Measurements from ENCODE around the gene SLC43A1. TPM values are rescaled to one million over a fixed set of nuclear protein-coding genes. Genes with fewer than 3 reads are reported as not detected.

Gene SLC43A1
- total and polyA plus RNA-seq, 2 of the 4 experiments (the other 2 are of a cell fraction): 10.0 to 17.0 TPM

DNA sequence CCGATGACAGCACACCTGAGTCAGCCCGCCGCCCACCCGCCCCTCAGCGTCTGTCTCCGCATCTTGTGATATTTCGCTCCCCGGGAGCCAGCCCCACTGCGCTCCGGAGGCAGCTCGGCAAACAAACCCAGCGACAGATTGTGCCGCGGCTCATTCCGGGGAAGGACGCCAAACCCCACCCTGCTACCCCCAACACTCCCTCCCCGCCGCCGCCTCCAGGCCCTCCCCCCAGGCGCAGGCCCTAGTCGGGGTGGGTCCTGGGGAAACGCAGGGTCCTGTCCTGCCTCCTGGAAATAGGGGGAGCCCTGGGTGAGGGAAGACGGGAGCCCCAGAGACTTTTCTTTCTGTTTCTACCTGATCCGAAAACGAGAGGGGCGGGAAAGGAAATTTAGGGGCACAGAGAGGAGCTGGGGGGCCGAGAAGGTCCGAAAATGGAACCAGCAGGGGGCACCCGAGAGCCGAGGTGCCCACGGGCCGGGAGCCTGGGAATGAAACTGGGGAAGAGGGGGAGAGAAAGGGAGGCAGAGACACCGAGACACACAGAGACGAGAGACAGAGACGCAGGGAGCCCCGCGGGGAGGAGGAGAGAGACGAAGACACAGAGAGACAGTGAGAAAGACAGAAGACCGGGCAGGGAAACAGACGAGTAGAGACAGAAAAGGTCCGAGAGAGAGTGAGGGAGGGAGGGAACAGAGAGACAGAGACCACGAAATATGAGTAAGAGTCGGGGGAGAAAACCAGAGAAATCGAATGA lies 56.9 kb downstream of the SLC43A1 start:
- Histone ChIP-seq H3K56ac (ENCODE audit: extremely low read depth, insufficient read depth, low read length) (no peak overlapping the region), H3K9me1 (ENCODE audit: insufficient read depth, low read length) (0 out of 2 replicates have a peak, but pooled peaks cover under 1% of the 10 kb centered on the region), H2BK120ac (ENCODE audit: low read depth, low read length) (no peak overlapping the region), H2AK9ac (replicated peaks; ENCODE audit: low read depth, low read length, poor library complexity) (no peak overlapping the region), H3K4ac (ENCODE audit: low read depth, low read length) (no peak overlapping the region), H3K18ac (ENCODE audit: low read depth, low read length) (no peak overlapping the region), H4K91ac (ENCODE audit: insufficient read depth, low read depth, low read length) (no peak overlapping the region), H3K4me2 (ENCODE audit: low read depth, low read length) (peak overlapping the region; percentile 90), H3K4me3 (ENCODE audit: insufficient read depth, low read depth, low read length) (peak overlapping the region; percentile 39), H4K5ac (ENCODE audit: low read depth, low read length) (no peak overlapping the region), H4K20me1 (ENCODE audit: insufficient read depth, low read length) (no peaks in the 10 kb centered on the region), H2BK5ac (ENCODE audit: low read depth, low read length, poor library complexity, severe bottlenecking) (no peak overlapping the region), H2BK15ac (ENCODE audit: low read depth, low read length) (no peak overlapping the region), H3K4me1 (ENCODE audit: control insufficient read depth, insufficient read depth, low read length) (peaks cover 3% of the 10 kb centered on the region; the same call in 1 of the 2 replicates), H3K14ac (replicated peaks; ENCODE audit: low read depth, low read length) (no peak overlapping the region), H2AFZ (replicated peaks; ENCODE audit: low read length, poor library complexity) (peak overlapping the region; percentile 85), H3K36me3 (ENCODE audit: control insufficient read depth, insufficient read depth, low read length) (no peaks in the 10 kb centered on the region), H2BK20ac (ENCODE audit: low read depth, low read length) (no peak overlapping the region), H3K23ac (ENCODE audit: low read depth, low read length) (0 out of 2 replicates have a peak overlapping the region, but pooled peaks have one; percentile 60), H3K9ac (ENCODE audit: low read depth, low read length) (no peak overlapping the region), H3K27me3 (ENCODE audit: control insufficient read depth, insufficient read depth, low read length) (peaks cover 54% of the 10 kb centered on the region), H3K79me1 (ENCODE audit: low read depth in 1 of 2, low read length in 2 of 2) (no peaks in the 10 kb centered on the region), H3K27ac (ENCODE audit: insufficient read depth, low read length) (no peak overlapping the region), H4K8ac (ENCODE audit: low read depth in 2 of 2, low read length in 2 of 2) (no peak overlapping the region), H3K9me3 (ENCODE audit: control insufficient read depth, insufficient read depth, low read length) (no peaks in the 10 kb centered on the region), H2AK5ac (ENCODE audit: low read depth, low read length) (no peak overlapping the region)
- TF ChIP-seq RAD21 (IDR thresholded peaks at IDR 0.05; ENCODE audit: low read length): peak; percentile 54
- TF ChIP-seq MAFK (IDR thresholded peaks at IDR 0.05; ENCODE audit: low read depth, low read length): no peak
- TF ChIP-seq, protein P1, sequence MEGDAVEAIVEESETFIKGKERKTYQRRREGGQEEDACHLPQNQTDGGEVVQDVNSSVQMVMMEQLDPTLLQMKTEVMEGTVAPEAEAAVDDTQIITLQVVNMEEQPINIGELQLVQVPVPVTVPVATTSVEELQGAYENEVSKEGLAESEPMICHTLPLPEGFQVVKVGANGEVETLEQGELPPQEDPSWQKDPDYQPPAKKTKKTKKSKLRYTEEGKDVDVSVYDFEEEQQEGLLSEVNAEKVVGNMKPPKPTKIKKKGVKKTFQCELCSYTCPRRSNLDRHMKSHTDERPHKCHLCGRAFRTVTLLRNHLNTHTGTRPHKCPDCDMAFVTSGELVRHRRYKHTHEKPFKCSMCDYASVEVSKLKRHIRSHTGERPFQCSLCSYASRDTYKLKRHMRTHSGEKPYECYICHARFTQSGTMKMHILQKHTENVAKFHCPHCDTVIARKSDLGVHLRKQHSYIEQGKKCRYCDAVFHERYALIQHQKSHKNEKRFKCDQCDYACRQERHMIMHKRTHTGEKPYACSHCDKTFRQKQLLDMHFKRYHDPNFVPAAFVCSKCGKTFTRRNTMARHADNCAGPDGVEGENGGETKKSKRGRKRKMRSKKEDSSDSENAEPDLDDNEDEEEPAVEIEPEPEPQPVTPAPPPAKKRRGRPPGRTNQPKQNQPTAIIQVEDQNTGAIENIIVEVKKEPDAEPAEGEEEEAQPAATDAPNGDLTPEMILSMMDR (conservative IDR thresholded peaks at IDR 0.05; ENCODE audit: low read depth, low read length): peak; percentile 61
- TF ChIP-seq SMC3 (IDR thresholded peaks at IDR 0.05; ENCODE audit: low read depth, low read length): peak; percentile 52
- TF ChIP-seq CHD1 (IDR thresholded peaks at IDR 0.05; ENCODE audit: low read depth, low read length): no peak
- WGBS, 2 experiments (ENCODE audit: extremely low coverage in 2 of 2, insufficient read length in 1 of 2): 1% methylated on average over 15 of the region's 44 CpGs; no CpG with 5 or more reads in 1 of the 2 experiments
- in situ Hi-C loops (cut with MboI; ENCODE audit: low sequenced_read_pairs): loop anchor here (5.0 to 10.0 kb wide), 2 partner anchors 69 to 186 kb away; partner anchors contain the start of gene YPEL4
- BruUV-seq (replicated peaks): no TSS peak
- dilution Hi-C loops (cut with HindIII; ENCODE audit: low sequenced_read_pairs, unreplicated experiment): no loop called here
- peak; percentile 46 for ATAC-seq (ENCODE audit: low read depth)
- DNase-seq: peak; percentile 11
- POLR2A ChIA-PET (ENCODE audit: unreplicated experiment): interaction anchor here (0.6 kb wide), 3 partner anchors 68 to 186 kb away, joined by 3 to 4 read pairs (median 3); no protein-coding TSS in a partner anchor
- intact Hi-C loops (cut with micrococcal nuclease): loop anchor here (5.0 to 10.0 kb wide), 2 partner anchors 614 to 1054 kb away; no protein-coding TSS in a partner anchor
- CTCF ChIA-PET: interaction anchor here (0.7 to 3.9 kb wide), 11 partner anchors 15 to 151 kb away, joined by 3 to 22 read pairs (median 4); no protein-coding TSS in a partner anchor
